Activated naive CD4-positive, alpha-beta T cell treated with anti-CD3 and anti-CD28 coated beads for 36 hours (primary cell): Measurements from ENCODE around the gene ACOT8. TPM values are rescaled to one million over a fixed set of nuclear protein-coding genes. Genes with fewer than 3 reads are reported as not detected.
A peak's percentile ranks its signal among the peaks of the same experiment; 100 is the strongest.
"Not testable (repeated sequence)": the region's sequence is repeated elsewhere in the genome, so short reads cannot be mapped to it uniquely, and the experiment has no call there.

Experiments
- CTCF ChIA-PET: fragments of 350-600 bp; sonication (Branson Sonifier 250); formaldehyde crosslinking; loops from one replicate; lab custom pipeline; 2021; ENCODE audit warnings: antibody characterized with exemption; lab: Charles Lee
- DNase-seq: peaks from one replicate; pipeline ENCODE4 v3.0.0-alpha.2; 2020
- H3K27ac Mint-ChIP-seq: one replicate; pipeline ENCODE4 v1.8.0; 2021; ENCODE audit warnings: mild to moderate bottlenecking, mixed read lengths
- H3K27me3 Mint-ChIP-seq: one replicate; pipeline ENCODE4 v1.8.0; 2021; ENCODE audit warnings: low read depth, mixed read lengths
- H3K36me3 Mint-ChIP-seq: one replicate; pipeline ENCODE4 v1.8.0; 2021; ENCODE audit warnings: low read depth, mixed read lengths
- H3K4me1 Mint-ChIP-seq: one replicate; pipeline ENCODE4 v1.8.0; 2021; ENCODE audit warnings: low read depth, mixed read lengths
- H3K4me3 Mint-ChIP-seq: one replicate; pipeline ENCODE4 v1.8.0; 2021; ENCODE audit warnings: mild to moderate bottlenecking, moderate library complexity, mixed read lengths
- H3K9me3 Mint-ChIP-seq: one replicate; pipeline ENCODE4 v1.8.0; 2021; ENCODE audit warnings: mixed read lengths
- intact Hi-C: fragments of 100-400 bp; cut with micrococcal nuclease; formaldehyde crosslinking; loops from one replicate; pipeline ENCODE4 v1.15.1; 2023
- total RNA-seq, 2 experiments: library from RNA; stranded (reverse); gene quantifications; one replicate each; pipeline ENCODE4 v1.2.3, GENCODE V29; 2021

Gene ACOT8
- total RNA-seq, 2 experiments from 2014 or later: 21.4 to 23.3 TPM

GRCh38 chr20:45880988-45881788 is 24.0 kb upstream of the ACOT8 start, which contains the start of gene ZSWIM1:
TSS of gene ZSWIM1 (plus strand) at chr20:45881227. CDS start at chr20:45882593, 1,366 bp downstream.
- H3K4me3 Mint-ChIP-seq: peak within 1 kb of the TSS; percentile 94
- H3K27me3 Mint-ChIP-seq: no peaks in the 10 kb centered on the region
- H3K4me1 Mint-ChIP-seq: peaks cover 48% of the 10 kb centered on the region
- H3K36me3 Mint-ChIP-seq: peaks cover 14% of the 10 kb centered on the region
- H3K27ac Mint-ChIP-seq: peak within 1 kb of the TSS; percentile 93
- peak; percentile 100 for DNase-seq
- no peaks in the 10 kb centered on the region for H3K9me3 Mint-ChIP-seq
- intact Hi-C loops: loop anchor here (1.0 to 2.0 kb wide), 6 partner anchors 10 to 90 kb away; partner anchors contain the start of genes ACOT8, CTSA, NEURL2 and UBE2C
- CTCF ChIA-PET: interaction anchor here (0.6 to 1.3 kb wide), 6 partner anchors 8 to 89 kb away, joined by 3 to 5 read pairs (median 4); partner anchors contain the start of gene CTSA

GRCh38 chr20:45878076-45878761 is 21.0 kb upstream of the ACOT8 start:
- Mint-ChIP-seq H3K36me3 (peaks cover 7% of the 10 kb centered on the region), H3K4me3 (no peak overlapping the region), H3K4me1 (peaks cover 22% of the 10 kb centered on the region), H3K9me3 (no peaks in the 10 kb centered on the region), H3K27ac (no peak overlapping the region), H3K27me3 (no peaks in the 10 kb centered on the region)
- no peak for DNase-seq
- intact Hi-C loops: no loop called here
- CTCF ChIA-PET: interaction anchor here (0.7 to 1.0 kb wide), 2 partner anchors 11 to 12 kb away, joined by 3 to 4 read pairs; no protein-coding TSS in a partner anchor

- Mint-ChIP-seq H3K4me3 (no peak overlapping the region), H3K27ac (no peak overlapping the region)
- CTCF ChIA-PET: no interaction called here
Observed at GRCh38 chr20:45874576-45874975, 17.4 kb upstream of the ACOT8 start.

GRCh38 chr20:45874104-45874481 is 16.9 kb upstream of the ACOT8 start:
- H3K27me3 Mint-ChIP-seq, DNase-seq, H3K27ac Mint-ChIP-seq, H3K36me3 Mint-ChIP-seq, CTCF ChIA-PET, intact Hi-C loops, H3K4me1 Mint-ChIP-seq, H3K4me3 Mint-ChIP-seq, H3K9me3 Mint-ChIP-seq: not testable (repeated sequence)

More at GRCh38 chr20:45874576-45874975, 17.4 kb upstream of the ACOT8 start:
- intact Hi-C loops: no loop called here
- H3K36me3 Mint-ChIP-seq: peaks cover 2% of the 10 kb centered on the region
- no peaks in the 10 kb centered on the region for H3K4me1 Mint-ChIP-seq
- H3K27me3 Mint-ChIP-seq: no peaks in the 10 kb centered on the region
- DNase-seq: no peak
- no peaks in the 10 kb centered on the region for H3K9me3 Mint-ChIP-seq

GRCh38 chr20:45873409-45874103 is 16.4 kb upstream of the ACOT8 start:
- Mint-ChIP-seq H3K4me3 (no peak overlapping the region), H3K36me3 (peaks cover 2% of the 10 kb centered on the region), H3K27me3 (no peaks in the 10 kb centered on the region), H3K4me1 (no peaks in the 10 kb centered on the region), H3K27ac (no peak overlapping the region), H3K9me3 (no peaks in the 10 kb centered on the region)
- DNase-seq: no peak
- CTCF ChIA-PET: no interaction called here
- intact Hi-C loops: no loop called here

GRCh38 chr20:45872626-45873025 is 15.4 kb upstream of the ACOT8 start:
- Mint-ChIP-seq H3K4me1 (no peaks in the 10 kb centered on the region), H3K27me3 (no peaks in the 10 kb centered on the region)
- intact Hi-C loops: no loop called here

GRCh38 chr20:45867819-45868176 is 10.6 kb upstream of the ACOT8 start:
- no peak for DNase-seq
- Mint-ChIP-seq H3K36me3 (no peaks in the 10 kb centered on the region), H3K9me3 (no peaks in the 10 kb centered on the region), H3K27ac (no peak overlapping the region), H3K4me3 (no peak overlapping the region), H3K27me3 (no peaks in the 10 kb centered on the region), H3K4me1 (no peaks in the 10 kb centered on the region)
- intact Hi-C loops: no loop called here
- CTCF ChIA-PET: no interaction called here

More at GRCh38 chr20:45872626-45873025, 15.4 kb upstream of the ACOT8 start:
- H3K36me3 Mint-ChIP-seq: peaks cover 2% of the 10 kb centered on the region
- H3K9me3 Mint-ChIP-seq: no peaks in the 10 kb centered on the region
- no peak for DNase-seq
- no peak overlapping the region for H3K27ac Mint-ChIP-seq
- no peak overlapping the region for H3K4me3 Mint-ChIP-seq
- CTCF ChIA-PET: no interaction called here

GRCh38 chr20:45867136-45867818 is 10.1 kb upstream of the ACOT8 start:
- Mint-ChIP-seq H3K9me3 (no peaks in the 10 kb centered on the region), H3K4me1 (no peaks in the 10 kb centered on the region), H3K27me3 (no peaks in the 10 kb centered on the region), H3K27ac (no peak overlapping the region), H3K4me3 (no peak overlapping the region), H3K36me3 (no peaks in the 10 kb centered on the region)
- CTCF ChIA-PET: interaction anchor here (0.7 to 1.2 kb wide), 2 partner anchors 11 to 42 kb away, joined by 3 to 4 read pairs; no protein-coding TSS in a partner anchor
- no peak for DNase-seq
- intact Hi-C loops: no loop called here

GRCh38 chr20:45866454-45866853 is 9.3 kb upstream of the ACOT8 start:
- intact Hi-C loops: no loop called here
- H3K36me3 Mint-ChIP-seq: no peaks in the 10 kb centered on the region
- CTCF ChIA-PET: interaction anchor here (0.7 to 1.2 kb wide), 2 partner anchors 12 to 42 kb away, joined by 3 to 4 read pairs; no protein-coding TSS in a partner anchor

GRCh38 chr20:45863543-45864470 is 6.6 kb upstream of the ACOT8 start:
- no peak for DNase-seq
- H3K4me1 Mint-ChIP-seq: peaks cover 7% of the 10 kb centered on the region
- H3K4me3 Mint-ChIP-seq: no peak overlapping the region
- no peak overlapping the region for H3K27ac Mint-ChIP-seq
- H3K9me3 Mint-ChIP-seq: no peaks in the 10 kb centered on the region
- no peaks in the 10 kb centered on the region for H3K27me3 Mint-ChIP-seq
- intact Hi-C loops: no loop called here
- no peaks in the 10 kb centered on the region for H3K36me3 Mint-ChIP-seq
- CTCF ChIA-PET: no interaction called here

More at GRCh38 chr20:45866454-45866853, 9.3 kb upstream of the ACOT8 start:
- no peak for DNase-seq
- Mint-ChIP-seq H3K9me3 (no peaks in the 10 kb centered on the region), H3K27ac (no peak overlapping the region), H3K27me3 (no peaks in the 10 kb centered on the region), H3K4me3 (no peak overlapping the region), H3K4me1 (no peaks in the 10 kb centered on the region)
